Osteocyte (in vitro differentiated cells): ENCODE results near the gene C10orf105. TPM values are rescaled to one million over a fixed set of nuclear protein-coding genes. Genes with fewer than 3 reads are reported as not detected.

Source experiments
- DNase-seq: peaks from one replicate; pipeline ENCODE4 v3.0.0; 2021; ENCODE audit warnings: mixed read lengths; ENCODE audit not compliant: unreplicated experiment; ENCODE audit errors: extremely low spot score
- H3K27ac Mint-ChIP-seq: one replicate; pipeline ENCODE4 v1.8.0; 2021; ENCODE audit warnings: mild to moderate bottlenecking, mixed read lengths; ENCODE audit not compliant: unreplicated experiment
- H3K27me3 Mint-ChIP-seq: one replicate; pipeline ENCODE4 v1.8.0; 2021; ENCODE audit warnings: mixed read lengths; ENCODE audit not compliant: unreplicated experiment
- H3K36me3 Mint-ChIP-seq: one replicate; pipeline ENCODE4 v1.8.0; 2021; ENCODE audit warnings: mixed read lengths; ENCODE audit not compliant: unreplicated experiment
- H3K4me1 Mint-ChIP-seq: one replicate; pipeline ENCODE4 v1.8.0; 2021; ENCODE audit warnings: mixed read lengths; ENCODE audit not compliant: unreplicated experiment
- H3K4me3 Mint-ChIP-seq: one replicate; pipeline ENCODE4 v1.8.0; 2021; ENCODE audit warnings: mild to moderate bottlenecking, moderate library complexity, mixed read lengths; ENCODE audit not compliant: unreplicated experiment
- H3K9me3 Mint-ChIP-seq: one replicate; pipeline ENCODE4 v1.8.0; 2021; ENCODE audit warnings: mixed read lengths; ENCODE audit not compliant: unreplicated experiment
- total RNA-seq: library from RNA; stranded (reverse); gene quantifications from 2 replicates; pipeline ENCODE4 v1.2.1, GENCODE V29; 2021
- TF ChIP-seq, protein P1 (sequence below): fragments of 200-600 bp; sonication (generic); IDR thresholded peaks from 2 replicates; pipeline ENCODE4 v1.5.0; 2021; ENCODE audit warnings: antibody characterized with exemption, mild to moderate bottlenecking, moderate library complexity

Gene C10orf105
- total RNA-seq, 1 donor from 2014 or later, result not detected

DNA sequence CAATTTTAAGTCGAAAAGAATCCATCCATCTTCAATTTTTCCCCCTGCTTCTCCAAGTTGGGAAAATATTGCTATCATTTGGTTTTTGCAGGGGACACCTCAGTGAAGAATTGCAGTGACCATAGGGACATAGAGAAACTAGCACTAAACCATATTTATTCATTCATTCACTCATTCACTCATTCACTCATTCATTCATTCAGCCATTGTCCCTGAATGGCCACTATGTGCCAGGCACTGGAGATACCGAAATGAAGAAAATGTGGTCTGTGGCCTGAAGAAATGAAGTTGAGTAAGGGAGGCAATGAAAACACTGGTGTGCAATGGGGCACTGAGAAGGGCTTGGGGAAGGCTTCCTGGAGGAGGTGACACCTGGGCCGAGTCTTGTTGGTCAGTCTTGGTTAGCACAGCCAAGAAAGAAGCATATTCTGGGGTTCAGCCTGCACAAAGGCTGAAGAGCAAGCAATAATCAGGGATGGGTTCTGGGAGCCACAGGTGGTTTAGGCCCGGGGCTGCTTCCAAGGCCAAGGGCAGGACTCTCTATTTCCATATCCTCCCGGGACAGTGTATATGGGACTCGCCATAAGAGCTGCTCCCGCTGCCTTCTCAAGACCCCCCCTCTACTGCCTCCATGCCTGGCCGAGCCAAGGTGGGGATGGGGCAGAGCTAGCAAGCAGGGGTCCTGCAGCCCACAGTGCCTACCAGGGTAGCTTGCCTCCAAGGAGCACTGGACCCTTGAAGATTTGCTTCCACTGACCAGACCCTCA, 25.5 kb upstream of the C10orf105 start:
- no peak overlapping the region for H3K4me3 Mint-ChIP-seq
- TF ChIP-seq, protein P1, sequence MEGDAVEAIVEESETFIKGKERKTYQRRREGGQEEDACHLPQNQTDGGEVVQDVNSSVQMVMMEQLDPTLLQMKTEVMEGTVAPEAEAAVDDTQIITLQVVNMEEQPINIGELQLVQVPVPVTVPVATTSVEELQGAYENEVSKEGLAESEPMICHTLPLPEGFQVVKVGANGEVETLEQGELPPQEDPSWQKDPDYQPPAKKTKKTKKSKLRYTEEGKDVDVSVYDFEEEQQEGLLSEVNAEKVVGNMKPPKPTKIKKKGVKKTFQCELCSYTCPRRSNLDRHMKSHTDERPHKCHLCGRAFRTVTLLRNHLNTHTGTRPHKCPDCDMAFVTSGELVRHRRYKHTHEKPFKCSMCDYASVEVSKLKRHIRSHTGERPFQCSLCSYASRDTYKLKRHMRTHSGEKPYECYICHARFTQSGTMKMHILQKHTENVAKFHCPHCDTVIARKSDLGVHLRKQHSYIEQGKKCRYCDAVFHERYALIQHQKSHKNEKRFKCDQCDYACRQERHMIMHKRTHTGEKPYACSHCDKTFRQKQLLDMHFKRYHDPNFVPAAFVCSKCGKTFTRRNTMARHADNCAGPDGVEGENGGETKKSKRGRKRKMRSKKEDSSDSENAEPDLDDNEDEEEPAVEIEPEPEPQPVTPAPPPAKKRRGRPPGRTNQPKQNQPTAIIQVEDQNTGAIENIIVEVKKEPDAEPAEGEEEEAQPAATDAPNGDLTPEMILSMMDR, result no peak
- no peaks in the 10 kb centered on the region for H3K36me3 Mint-ChIP-seq
- no peak overlapping the region for H3K27ac Mint-ChIP-seq
- peaks cover 2% of the 10 kb centered on the region for H3K4me1 Mint-ChIP-seq
- DNase-seq, result no peak
- H3K27me3 Mint-ChIP-seq, result peaks cover 2% of the 10 kb centered on the region
- no peaks in the 10 kb centered on the region for H3K9me3 Mint-ChIP-seq

DNA sequence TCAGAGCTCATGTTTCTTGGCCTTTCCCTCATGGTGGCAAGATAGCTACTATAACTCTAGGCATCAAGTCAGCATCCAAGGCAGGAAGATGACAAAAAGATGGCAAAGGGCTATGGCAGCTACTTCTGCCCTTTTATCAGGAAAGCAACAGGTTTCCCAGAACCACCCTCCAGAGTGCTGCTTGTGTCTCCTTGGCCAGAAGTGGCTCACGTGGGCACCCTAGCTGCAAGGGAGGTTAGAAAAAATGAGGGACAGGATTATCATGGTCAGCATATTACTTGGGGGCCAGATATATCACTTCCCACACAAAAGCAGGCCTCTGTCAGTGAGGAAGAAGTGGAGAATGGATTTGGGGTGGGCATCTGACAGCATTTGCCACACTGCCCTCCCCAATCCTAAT, 24.3 kb upstream of the C10orf105 start:
- DNase-seq, result no peak

DNA sequence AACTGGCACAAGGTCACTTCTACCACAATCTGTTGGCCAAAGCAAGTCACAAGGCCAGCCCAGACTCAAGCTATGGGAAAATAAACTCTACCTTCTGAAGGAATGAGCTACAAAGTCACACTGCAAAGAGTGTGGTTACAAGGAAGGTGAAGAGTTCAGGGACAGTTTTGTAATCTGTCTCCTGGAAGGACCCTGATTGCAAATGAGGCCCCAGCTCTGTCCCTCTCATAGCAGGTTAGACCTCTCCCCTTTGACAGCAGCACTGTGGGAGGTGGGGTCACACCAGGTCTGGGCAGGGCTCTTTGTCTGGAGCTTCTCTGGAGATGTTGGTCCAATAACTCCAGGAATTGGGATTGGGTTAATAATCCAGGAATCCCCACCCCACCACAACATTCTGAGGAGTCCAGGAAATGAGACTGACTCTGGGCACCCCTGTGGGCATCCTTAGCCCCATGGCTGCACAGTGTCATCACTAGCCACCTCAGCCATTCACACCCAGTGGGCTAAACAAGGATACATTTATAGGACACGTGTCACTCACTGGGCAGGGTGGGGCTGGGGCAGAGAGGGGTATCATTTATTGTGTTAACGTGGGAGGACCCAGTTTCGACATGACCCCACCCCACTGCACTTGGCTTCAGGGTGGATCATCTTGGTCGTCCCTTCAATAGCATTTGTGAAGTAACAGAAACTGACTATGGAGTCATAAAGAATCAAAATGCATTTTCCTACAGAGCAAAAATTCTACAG, 23.7 kb upstream of the C10orf105 start:
- H3K4me3 Mint-ChIP-seq, result no peak overlapping the region
- peaks cover 2% of the 10 kb centered on the region for H3K27me3 Mint-ChIP-seq
- H3K36me3 Mint-ChIP-seq, result no peaks in the 10 kb centered on the region
- TF ChIP-seq, protein P1, result no peak
- H3K27ac Mint-ChIP-seq, result no peak overlapping the region
- H3K9me3 Mint-ChIP-seq, result no peaks in the 10 kb centered on the region
- H3K4me1 Mint-ChIP-seq, result no peaks in the 10 kb centered on the region
- DNase-seq, result no peak

More for the DNA sequence above, 24.3 kb upstream of the C10orf105 start:
- Mint-ChIP-seq H3K4me1 (peaks cover under 1% of the 10 kb centered on the region), H3K4me3 (no peak overlapping the region), H3K27ac (no peak overlapping the region), H3K36me3 (no peaks in the 10 kb centered on the region), H3K9me3 (no peaks in the 10 kb centered on the region), H3K27me3 (peaks cover 2% of the 10 kb centered on the region)
- TF ChIP-seq, protein P1, result no peak

DNA sequence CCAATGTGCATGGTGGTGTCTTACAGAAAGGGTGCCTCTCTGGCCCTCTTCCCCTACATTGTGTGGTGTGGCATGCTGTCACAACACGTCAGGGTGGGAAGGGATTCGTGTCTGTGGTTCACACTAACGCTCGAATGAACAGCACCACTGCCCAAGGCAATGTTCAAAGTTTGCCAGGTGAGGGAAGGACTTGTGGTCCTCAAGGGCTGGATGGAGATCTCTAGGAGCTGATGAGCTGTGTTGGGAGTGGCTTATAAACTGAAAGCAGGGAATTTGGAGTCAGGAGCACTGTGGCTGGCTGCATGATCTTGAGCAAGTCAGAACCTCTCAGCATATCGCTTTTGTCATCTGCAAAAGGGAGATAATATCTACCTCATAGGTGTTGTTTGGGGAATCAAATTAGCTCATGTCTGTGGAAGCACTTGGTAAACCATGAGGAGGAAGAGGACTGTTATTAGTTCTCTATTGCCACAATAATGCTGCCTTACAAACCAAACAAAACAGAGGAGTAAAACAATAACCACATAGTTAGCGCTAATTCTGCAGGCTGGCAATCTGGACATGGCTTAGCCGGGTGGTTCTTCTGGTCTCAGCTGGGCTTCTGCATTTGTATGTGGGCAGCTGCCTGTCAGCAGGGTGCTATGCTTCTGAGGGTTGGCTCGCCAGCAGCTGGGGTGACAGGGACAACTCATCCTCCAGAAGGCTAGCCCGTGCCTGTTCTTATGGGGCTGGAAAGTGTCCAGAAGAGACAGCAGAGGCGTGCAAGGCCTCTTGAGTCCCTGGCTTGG, 22.9 kb upstream of the C10orf105 start:
- no peaks in the 10 kb centered on the region for H3K4me1 Mint-ChIP-seq
- no peak overlapping the region for H3K4me3 Mint-ChIP-seq
- no peaks in the 10 kb centered on the region for H3K36me3 Mint-ChIP-seq
- no peaks in the 10 kb centered on the region for H3K9me3 Mint-ChIP-seq
- H3K27ac Mint-ChIP-seq, result no peak overlapping the region
- peaks cover 2% of the 10 kb centered on the region for H3K27me3 Mint-ChIP-seq
- TF ChIP-seq, protein P1, result no peak
- no peak for DNase-seq
